Glutamatergic neuron (in vitro differentiated cells): ENCODE results near the gene VAX1. TPM values are rescaled to one million over a fixed set of nuclear protein-coding genes. Genes with fewer than 3 reads are reported as not detected.

Experiments used
- DNase-seq: peaks from one replicate; pipeline ENCODE4 v3.0.0; 2022
- H3K27ac Mint-ChIP-seq: one replicate; pipeline ENCODE4 v1.8.0; 2020; ENCODE audit warnings: mild to moderate bottlenecking, mixed read lengths, inconsistent platforms; ENCODE audit not compliant: unreplicated experiment
- H3K27me3 Mint-ChIP-seq: one replicate; pipeline ENCODE4 v1.8.0; 2020; ENCODE audit warnings: mild to moderate bottlenecking, moderate library complexity, mixed read lengths, inconsistent platforms; ENCODE audit not compliant: unreplicated experiment
- H3K36me3 Mint-ChIP-seq: one replicate; pipeline ENCODE4 v1.8.0; 2020; ENCODE audit warnings: mild to moderate bottlenecking, mixed read lengths, inconsistent platforms; ENCODE audit not compliant: unreplicated experiment
- H3K4me1 Mint-ChIP-seq: one replicate; pipeline ENCODE4 v1.8.0; 2020; ENCODE audit warnings: mild to moderate bottlenecking, low read depth, mixed read lengths, inconsistent platforms; ENCODE audit not compliant: unreplicated experiment
- H3K4me3 Mint-ChIP-seq: one replicate; pipeline ENCODE4 v1.8.0; 2020; ENCODE audit warnings: mild to moderate bottlenecking, mixed read lengths, inconsistent platforms; ENCODE audit not compliant: unreplicated experiment
- H3K9me3 Mint-ChIP-seq: one replicate; pipeline ENCODE4 v1.8.0; 2020; ENCODE audit warnings: mild to moderate bottlenecking, moderate library complexity, mixed read lengths, inconsistent platforms; ENCODE audit not compliant: unreplicated experiment
- CTCF ChIP-seq: fragments of 200-600 bp; sonication (generic); IDR thresholded peaks from one replicate; pipeline ENCODE4 v1.5.0; 2021; ENCODE audit not compliant: partially characterized antibody, unreplicated experiment
- total RNA-seq: library from RNA; stranded (reverse); fragmentation: NEBNext Ultra II Directional; extraction: Animal tissue kit (Norgen Biotek cat#: 25700); gene quantifications from one replicate; pipeline ENCODE4 v1.2.1, GENCODE V29; 2021; ENCODE audit not compliant: unreplicated experiment

VAX1 gene
- total RNA-seq, 1 donor from 2014 or later = 0.27 TPM

GRCh38 chr10:117134306-117135025 is 3.6 kb downstream of the VAX1 start:
- peak; percentile 71 for DNase-seq
- Mint-ChIP-seq H3K4me1 (peaks cover 16% of the 10 kb centered on the region), H3K4me3 (no peak overlapping the region), H3K9me3 (peaks cover 14% of the 10 kb centered on the region), H3K36me3 (no peaks in the 10 kb centered on the region), H3K27ac (peak overlapping the region; percentile 52), H3K27me3 (peaks cover 53% of the 10 kb centered on the region)
- no peak for TF ChIP-seq CTCF

- H3K27me3 Mint-ChIP-seq = peaks cover 50% of the 10 kb centered on the region
Observed at GRCh38 chr10:117134056-117134305, 4.1 kb downstream of the VAX1 start.

GRCh38 chr10:117133273-117134055 is 4.6 kb downstream of the VAX1 start:
- Mint-ChIP-seq H3K36me3 (no peaks in the 10 kb centered on the region), H3K27me3 (peaks cover 47% of the 10 kb centered on the region), H3K4me1 (peaks cover 11% of the 10 kb centered on the region), H3K27ac (no peak overlapping the region), H3K4me3 (peak overlapping the region; percentile 86), H3K9me3 (peaks cover 13% of the 10 kb centered on the region)
- no peak for DNase-seq
- no peak for TF ChIP-seq CTCF

More at GRCh38 chr10:117134056-117134305, 4.1 kb downstream of the VAX1 start:
- Mint-ChIP-seq H3K27ac (no peak overlapping the region), H3K9me3 (peaks cover 14% of the 10 kb centered on the region), H3K36me3 (no peaks in the 10 kb centered on the region), H3K4me3 (peak overlapping the region; percentile 86), H3K4me1 (peaks cover 13% of the 10 kb centered on the region)
- peak; percentile 37 for DNase-seq
- TF ChIP-seq CTCF = no peak

- TF ChIP-seq CTCF = no peak
- H3K4me1 Mint-ChIP-seq = peaks cover 11% of the 10 kb centered on the region
- DNase-seq = peak; percentile 60
- peak overlapping the region; percentile 86 for H3K4me3 Mint-ChIP-seq
- no peaks in the 10 kb centered on the region for H3K36me3 Mint-ChIP-seq
- no peak overlapping the region for H3K27ac Mint-ChIP-seq
- peaks cover 11% of the 10 kb centered on the region for H3K9me3 Mint-ChIP-seq
- peaks cover 43% of the 10 kb centered on the region for H3K27me3 Mint-ChIP-seq
Observed at GRCh38 chr10:117132751-117133231, 5.3 kb downstream of the VAX1 start.
